Ishikawa (cell line): Measurements from ENCODE around the gene MOB3C.
A peak's percentile ranks its signal among the peaks of the same experiment; 100 is the strongest.

Experiments used
- CEBPB ChIP-seq: IDR thresholded peaks from 2 replicates; pipeline ENCODE4 v1.6.1; 2012
- EGR1 ChIP-seq: IDR thresholded peaks from 2 replicates; pipeline ENCODE4 v1.6.1; 2012
- EP300 ChIP-seq: IDR thresholded peaks from 2 replicates; pipeline ENCODE4 v1.6.1; 2012; ENCODE audit warnings: borderline replicate concordance
- FOXM1 ChIP-seq: IDR thresholded peaks from 2 replicates; pipeline ENCODE4 v1.6.1; 2012; ENCODE audit warnings: low read depth, borderline replicate concordance
- MAX ChIP-seq: IDR thresholded peaks from 2 replicates; pipeline ENCODE4 v1.6.1; 2012
- RAD21 ChIP-seq: IDR thresholded peaks from 2 replicates; pipeline ENCODE4 v1.6.1; 2012; ENCODE audit warnings: low read depth
- REST ChIP-seq: IDR thresholded peaks from 2 replicates; pipeline ENCODE4 v1.6.1; 2012; ENCODE audit warnings: low read depth, mild to moderate bottlenecking
- TAF1 ChIP-seq: IDR thresholded peaks from 2 replicates; pipeline ENCODE4 v1.6.1; 2012; ENCODE audit warnings: low read depth, mild to moderate bottlenecking
- TCF12 ChIP-seq: IDR thresholded peaks from 2 replicates; pipeline ENCODE4 v1.6.1; 2012; ENCODE audit warnings: low read depth
- TEAD4 ChIP-seq: IDR thresholded peaks from 2 replicates; pipeline ENCODE4 v1.6.1; 2012
- USF1 ChIP-seq: IDR thresholded peaks from 2 replicates; pipeline ENCODE4 v1.6.1; 2012
- YY1 ChIP-seq: IDR thresholded peaks from 2 replicates; pipeline ENCODE4 v1.6.1; 2012; ENCODE audit warnings: low read depth

GRCh38 chr1:46603858-46604549 lies 12.6 kb downstream of the MOB3C start, which contains the start of gene MKNK1:
- no peak for TF ChIP-seq RAD21
- TF ChIP-seq MAX, result no peak
- peak; percentile 42; the same call in 1 of the 2 replicates for TF ChIP-seq YY1
- peak; percentile 72 for TF ChIP-seq EGR1
- TF ChIP-seq EP300, result no peak
- no peak for TF ChIP-seq USF1
- TF ChIP-seq FOXM1, result no peak
- TF ChIP-seq CEBPB, result no peak
- TF ChIP-seq TEAD4, result no peak
- peak; percentile 69 for TF ChIP-seq TAF1
- TF ChIP-seq TCF12, result no peak
- TF ChIP-seq REST, result no peak
